ENCODE measurements around the gene LARP4B.
"Not testable (repeated sequence)": the region's sequence is repeated elsewhere in the genome, so short reads cannot be mapped to it uniquely, and the experiment has no call there.

LARP4B gene

GRCh38 chr10:955820-956217 is 24.3 kb upstream of the LARP4B start:
- DNase-seq: no peak

DNA sequence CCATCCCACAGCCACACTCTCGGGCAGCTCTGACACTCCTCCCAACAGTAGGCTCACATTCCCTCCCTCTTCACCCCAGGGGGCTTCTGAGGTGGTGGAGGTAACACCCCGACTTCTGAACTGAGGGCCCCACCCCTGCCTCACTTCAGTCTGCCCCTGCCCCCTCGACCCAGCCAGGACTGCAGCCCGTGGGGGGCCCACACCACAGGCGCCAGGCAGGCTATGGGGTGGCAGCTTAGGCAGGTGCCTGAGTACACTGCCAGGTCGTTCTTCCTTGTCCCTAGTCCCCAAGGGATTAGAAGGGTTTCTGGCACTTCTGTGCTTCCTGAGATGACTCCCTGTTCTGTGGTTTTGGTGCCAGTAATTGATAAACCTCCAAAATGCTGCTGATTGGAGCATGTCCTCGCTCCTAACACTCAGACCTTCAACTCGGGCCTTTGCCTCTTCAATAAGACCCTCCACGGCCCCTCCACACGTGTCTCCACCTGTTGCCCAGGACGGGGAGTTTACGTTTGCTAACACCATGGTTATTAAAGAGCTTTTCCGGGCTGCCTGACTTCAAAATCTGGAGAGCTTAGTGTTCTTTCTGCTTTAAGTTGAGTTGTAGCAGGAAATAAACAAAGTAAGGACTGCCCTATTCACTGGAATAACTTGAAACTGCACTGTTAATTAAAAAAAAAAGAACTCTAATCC is 23.8 kb upstream of the LARP4B start:
- DNase-seq: no peak

DNA sequence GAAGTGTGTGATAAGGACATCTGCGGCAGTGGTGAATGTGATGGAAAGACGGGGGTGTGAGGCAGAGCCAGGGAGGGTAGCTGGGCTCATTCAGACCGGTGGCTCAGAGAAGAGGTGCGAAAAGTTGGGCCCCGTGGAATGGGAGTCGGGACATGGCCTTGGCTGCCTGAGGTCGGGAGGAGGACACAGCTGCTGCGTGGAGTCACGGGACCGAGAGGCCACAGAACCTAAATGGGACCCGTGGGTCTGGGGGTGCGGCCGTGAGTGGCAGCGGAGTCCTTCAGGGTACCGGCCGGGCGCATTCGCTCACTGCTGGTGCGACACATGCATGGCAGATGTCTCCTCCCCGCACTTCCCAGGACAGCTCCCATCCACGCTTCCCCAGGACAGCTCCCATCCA is 22.9 kb upstream of the LARP4B start:
- no peak for DNase-seq

DNA sequence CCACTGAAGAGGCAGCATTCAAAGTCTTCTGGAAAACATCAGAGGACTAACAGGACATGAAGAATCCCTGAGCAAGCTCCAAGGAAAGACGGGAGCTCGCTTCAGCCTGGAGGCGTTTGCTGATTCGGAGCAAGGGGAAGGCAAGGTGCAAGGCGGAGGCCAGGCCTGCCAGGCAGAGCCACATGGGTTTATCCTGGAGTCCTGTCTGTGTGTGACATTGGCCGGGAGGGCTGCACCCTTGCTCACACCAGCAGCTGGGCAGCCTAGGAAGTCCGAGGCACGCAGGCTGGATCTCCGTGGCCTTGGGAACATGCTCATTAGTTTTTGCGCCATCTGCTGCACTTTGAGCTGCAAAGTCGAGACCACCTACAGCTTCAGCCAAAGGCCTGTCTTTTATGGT is 22.3 kb upstream of the LARP4B start:
- DNase-seq: no peak

DNA sequence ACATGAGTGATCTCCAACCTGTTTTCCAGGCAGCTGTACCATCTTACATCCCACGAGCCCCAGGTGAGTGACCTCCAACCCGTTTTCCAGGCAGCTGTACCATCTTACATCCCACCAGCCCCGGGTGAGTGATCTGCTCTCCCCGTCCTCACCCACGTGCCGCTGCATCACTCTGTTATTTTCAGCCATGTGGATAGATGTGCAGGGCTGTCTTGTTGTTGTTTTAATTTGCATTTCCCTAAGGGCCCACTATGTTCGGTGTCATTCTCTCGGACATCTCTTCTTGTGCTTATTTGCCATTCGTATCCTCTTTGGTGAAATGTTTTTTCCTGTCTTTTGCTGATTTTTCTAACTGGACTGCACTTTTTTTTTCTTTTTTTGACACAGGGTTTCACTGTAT is 17.9 kb upstream of the LARP4B start:
- no peak for DNase-seq

- DNase-seq: no peak
Measured at GRCh38 chr10:948347-948746, 16.8 kb upstream of the LARP4B start.

GRCh38 chr10:947881-948280 is 16.4 kb upstream of the LARP4B start:
- no peak for DNase-seq

- no peak for DNase-seq
Measured at GRCh38 chr10:947051-947450, 15.5 kb upstream of the LARP4B start.

GRCh38 chr10:945778-946177 is 14.3 kb upstream of the LARP4B start:
- DNase-seq: no peak

DNA sequence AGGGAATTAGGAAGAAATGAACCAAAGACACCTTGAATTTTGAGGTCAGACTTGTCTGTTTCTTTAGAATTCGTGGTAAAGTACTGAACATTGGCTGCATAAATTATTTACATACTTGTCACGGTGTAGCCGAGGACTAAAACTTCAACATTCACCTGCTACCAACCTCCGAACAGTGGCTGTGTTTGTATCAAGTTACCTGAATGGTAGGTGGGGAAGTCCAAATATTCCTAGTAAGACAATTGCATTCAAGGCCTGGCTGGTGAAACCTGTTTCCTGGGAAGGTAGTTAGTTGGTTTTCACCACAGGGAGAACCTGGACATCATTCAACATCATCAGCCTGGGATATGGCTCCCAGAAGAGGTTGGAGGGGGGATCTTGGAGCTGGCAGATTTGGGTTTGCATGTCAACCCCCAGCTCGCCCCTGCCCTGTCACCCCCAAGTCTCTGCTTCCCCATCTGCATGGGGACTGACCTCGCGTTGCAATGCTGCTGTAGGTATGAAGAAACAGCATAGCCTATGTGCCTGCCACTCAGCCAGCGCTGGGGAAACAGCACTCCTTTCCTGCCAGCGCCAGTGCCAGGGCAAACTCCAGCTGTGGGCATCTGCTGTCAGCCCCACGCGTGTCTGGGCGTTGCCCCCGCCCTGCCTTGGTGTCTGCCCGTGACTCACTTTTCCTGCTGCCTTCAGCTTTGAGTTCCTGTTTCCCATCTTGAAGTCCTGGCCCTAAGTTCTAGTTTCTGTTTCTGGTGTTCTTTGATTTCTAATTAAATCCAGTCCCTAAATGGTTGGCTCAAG is 12.7 kb upstream of the LARP4B start:
- no peak for DNase-seq

GRCh38 chr10:943334-944033 is 12.0 kb upstream of the LARP4B start:
- DNase-seq: no peak

- no peak for DNase-seq
Measured at GRCh38 chr10:938941-939678, 7.6 kb upstream of the LARP4B start.

GRCh38 chr10:934746-935406 is 3.4 kb upstream of the LARP4B start:
- DNase-seq: no peak

DNA sequence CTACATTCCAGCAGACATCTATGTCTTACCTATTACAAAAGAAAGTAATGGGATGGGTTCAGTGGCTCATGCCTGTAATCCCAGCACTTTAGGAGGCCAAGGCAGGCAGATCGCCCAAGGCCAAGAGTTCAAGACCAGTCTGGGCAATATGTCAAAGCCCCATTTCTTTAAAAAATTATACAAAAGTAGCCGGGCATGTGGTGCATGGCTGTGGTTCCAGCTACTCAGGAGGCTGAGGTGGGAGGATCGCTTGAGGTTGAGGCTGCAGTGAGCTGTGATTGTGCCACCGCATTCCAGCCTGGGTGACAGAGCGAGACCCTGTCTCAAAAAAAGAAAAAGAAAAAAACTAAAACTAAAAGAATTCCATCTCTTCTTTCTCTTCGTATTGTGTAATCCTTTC is 2.7 kb upstream of the LARP4B start:
- not testable (repeated sequence) for DNase-seq

GRCh38 chr10:932589-932988 is 1.1 kb upstream of the LARP4B start:
- no peak for DNase-seq

- no peak for DNase-seq
Measured at GRCh38 chr10:930625-931325, 730 bp downstream of the LARP4B start.

GRCh38 chr10:929960-930624 is 1.4 kb downstream of the LARP4B start:
- no peak for DNase-seq

DNA sequence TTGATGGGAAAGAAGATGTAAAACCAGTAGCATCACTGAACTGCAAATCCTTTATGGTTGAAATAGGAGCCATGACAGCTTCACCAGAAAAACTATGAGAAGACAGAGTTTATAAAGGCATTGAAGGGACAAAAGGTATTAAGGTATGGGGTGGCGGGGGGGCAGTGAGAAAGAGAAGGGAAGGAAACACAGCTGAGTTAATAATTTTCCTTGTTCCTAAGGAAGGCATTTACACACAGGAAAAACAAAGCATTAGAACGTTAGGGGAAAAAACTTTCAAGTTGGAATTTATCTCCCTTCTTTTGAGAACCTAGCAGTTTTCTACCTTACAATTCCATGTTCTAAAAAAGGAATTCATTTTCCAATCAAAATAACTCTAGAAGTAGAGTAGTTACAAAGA is 4.4 kb downstream of the LARP4B start:
- DNase-seq: no peak

GRCh38 chr10:926075-926698 is 5.3 kb downstream of the LARP4B start:
- no peak for DNase-seq

DNA sequence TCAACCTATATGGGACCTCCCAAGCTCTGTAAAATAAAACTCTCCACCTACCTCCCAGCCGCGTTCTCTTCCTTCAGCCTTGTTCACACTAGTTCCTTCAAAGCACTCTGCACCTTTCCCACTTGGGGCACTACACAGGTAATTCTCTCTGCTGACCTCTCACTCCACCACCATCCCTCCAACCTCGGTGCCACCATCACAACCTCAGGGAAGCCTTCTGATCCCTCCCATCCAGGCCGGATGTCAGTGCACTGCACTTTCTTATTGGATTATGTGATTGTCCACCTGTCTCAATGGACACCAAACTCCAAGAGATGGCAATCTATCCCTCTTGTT is 7.0 kb downstream of the LARP4B start:
- DNase-seq: no peak

GRCh38 chr10:923844-924523 is 7.5 kb downstream of the LARP4B start:
- no peak for DNase-seq

Measured in NCI-H2171 (cell line).